PC-9 (cell line): ENCODE results near the gene LDAH.

Experiments used
- CTCF ChIP-seq: fragments of 200-600 bp; sonication (generic); conservative IDR thresholded peaks from 2 replicates; pipeline ENCODE4 v1.6.1; 2017; ENCODE audit warnings: mixed run types, antibody characterized with exemption, mild to moderate bottlenecking, moderate library complexity
- EZH2 ChIP-seq: fragments of 200-600 bp; sonication (generic); IDR thresholded peaks from 2 replicates; pipeline ENCODE4 v1.8.0; 2017; ENCODE audit warnings: antibody characterized with exemption, low read depth

GRCh38 chr2:20648206-20648605 lies 174.7 kb downstream of the LDAH start:
- no peak for TF ChIP-seq CTCF
- TF ChIP-seq EZH2 = no peak
